GM12878 (cell line): ENCODE measurements around the gene DNAJC17. TPM values are rescaled to one million over a fixed set of nuclear protein-coding genes. Genes with fewer than 3 reads are reported as not detected.

Experiments
- ATAC-seq: fragments of 200-7000 bp; cut with Tn5 transposase; 3 replicates; pipeline ENCODE4 v1.9.1; 2020; ENCODE audit warnings: mild to moderate bottlenecking, moderate library complexity
- BruUV-seq: library from RNA; stranded (reverse); fragments of 400-500 nt; replicated peaks from 2 replicates; lab custom pipeline; 2021; lab: Mats Ljungman, UMichigan
- CTCF ChIA-PET: fragments of 300-600 bp; sonication (Branson Sonifier 250); formaldehyde crosslinking; extraction: SDS; loops from one replicate; lab custom pipeline; 2021; ENCODE audit warnings: inconsistent platforms; lab: Yijun Ruan, JAX
- POLR2A ChIA-PET: fragments of 350-600 bp; formaldehyde crosslinking; extraction: SDS; loops from one replicate; lab custom pipeline; 2021; ENCODE audit warnings: inconsistent platforms; lab: Charles Lee
- RAD21 ChIA-PET: fragments of 300-600 bp; sonication (Branson Sonifier 250); formaldehyde crosslinking; loops from one replicate; lab custom pipeline; 2023; ENCODE audit warnings: antibody characterized with exemption; ENCODE audit not compliant: unreplicated experiment; lab: Charles Lee
- SMC1A ChIA-PET: fragments of 300-600 bp; sonication (Branson Sonifier 250); formaldehyde crosslinking; loops from one replicate; lab custom pipeline; 2023; ENCODE audit not compliant: unreplicated experiment, uncharacterized antibody; lab: Charles Lee
- DNase-seq: peaks from one replicate; pipeline ENCODE4 v3.0.0-alpha.2; 2011; ENCODE audit warnings: low read depth, low spot score
- FAIRE-seq: peaks from 3 replicates; lab custom pipeline; 2011; peaks lifted over from hg19 to GRCh38; lab: Jason Lieb, UNC
- H2AFZ ChIP-seq: 2 replicates; pipeline ENCODE4 v1.6.0; 2011; ENCODE audit warnings: low read depth, low read length, control low read depth; ENCODE audit not compliant: control insufficient read depth
- H3K27ac ChIP-seq: 2 replicates; pipeline ENCODE4 v1.5.1; 2011; ENCODE audit warnings: control low read depth; ENCODE audit not compliant: control insufficient read depth, insufficient read depth
- H3K27me3 ChIP-seq, 2 experiments: replicated peaks in 1 of 2; 2 replicates each; pipeline versions ENCODE4 v1.6.0 to v1.6.1; 2011; ENCODE audit warnings: low read length in 1 of 2; ENCODE audit not compliant: control insufficient read depth in 2 of 2, insufficient read depth in 2 of 2
- H3K36me3 ChIP-seq, 2 experiments: 2 replicates each; pipeline ENCODE4 v1.5.1; 2011; ENCODE audit warnings: low read length in 1 of 2; ENCODE audit not compliant: control insufficient read depth in 2 of 2, insufficient read depth in 2 of 2
- H3K4me1 ChIP-seq: 2 replicates; pipeline ENCODE4 v1.6.1; 2011; ENCODE audit warnings: mild to moderate bottlenecking, low read length, moderate library complexity, mixed read lengths; ENCODE audit not compliant: control insufficient read depth, insufficient read depth
- H3K4me2 ChIP-seq: 2 replicates; pipeline ENCODE4 v1.6.0; 2011; ENCODE audit warnings: control low read depth; ENCODE audit not compliant: control insufficient read depth, insufficient read depth
- H3K4me3 ChIP-seq: fragments of 200-600 bp; sonication (generic); 2 replicates; pipeline ENCODE4 v1.5.1; 2016
- H3K79me2 ChIP-seq: 2 replicates; pipeline ENCODE4 v1.6.0; 2011; ENCODE audit warnings: low read length; ENCODE audit not compliant: control insufficient read depth, insufficient read depth
- H3K9ac ChIP-seq: 2 replicates; pipeline ENCODE4 v1.8.0; 2011; ENCODE audit warnings: low read length, control low read depth, mixed read lengths; ENCODE audit not compliant: control insufficient read depth, insufficient read depth
- H3K9me3 ChIP-seq: replicated peaks from 3 replicates; pipeline ENCODE4 v1.5.1; 2011; ENCODE audit warnings: mild to moderate bottlenecking, low read length; ENCODE audit not compliant: control insufficient read depth, insufficient read depth
- H4K20me1 ChIP-seq: 2 replicates; pipeline ENCODE4 v1.6.0; 2011; ENCODE audit not compliant: control insufficient read depth, insufficient read depth
- CBX5 ChIP-seq: sonication (generic); IDR thresholded peaks from 2 replicates; pipeline ENCODE4 v1.6.1; 2016; ENCODE audit warnings: low read depth, moderate library complexity, mild to moderate bottlenecking, inconsistent platforms
- GATAD2B ChIP-seq: fragments of 450-650 bp; conservative IDR thresholded peaks from 2 replicates; pipeline ENCODE4 v1.6.1; 2017; ENCODE audit warnings: low read depth, mild to moderate bottlenecking, moderate library complexity
- HDAC2 ChIP-seq: fragments of 200-600 bp; sonication (generic); IDR thresholded peaks from 2 replicates; pipeline ENCODE4 v1.6.1; 2017
- MXI1 ChIP-seq: fragments of 150-350 bp; IDR thresholded peaks from 2 replicates; pipeline ENCODE4 v1.6.1; 2011; ENCODE audit warnings: low read depth, mild to moderate bottlenecking, inconsistent platforms, low read length, improper control_type of control experiment
- PML ChIP-seq: IDR thresholded peaks from 2 replicates; pipeline ENCODE4 v1.6.1; 2012; ENCODE audit warnings: low read length, inconsistent platforms
- RAD21 ChIP-seq: IDR thresholded peaks from 2 replicates; pipeline ENCODE4 v1.6.1; 2011; ENCODE audit warnings: mild to moderate bottlenecking, low read depth, low read length, moderate library complexity; ENCODE audit not compliant: insufficient read depth
- STAT1 ChIP-seq: fragments of 450-650 bp; conservative IDR thresholded peaks from 2 replicates; pipeline ENCODE4 v1.6.1; 2014; ENCODE audit warnings: antibody characterized with exemption, mild to moderate bottlenecking
- TAF1 ChIP-seq: IDR thresholded peaks from 2 replicates; pipeline ENCODE4 v1.6.1; 2011; ENCODE audit warnings: mild to moderate bottlenecking, low read depth, low read length, borderline replicate concordance
- WGBS: methylation state at CpG from one replicate; pipeline ENCODE4 v1.1.6; 2016; ENCODE audit warnings: low lambda C conversion rate; ENCODE audit not compliant: insufficient replicate concordance, insufficient coverage; ENCODE audit errors: missing lambda C conversion rate; 5-methylcytosine and 5-hydroxymethylcytosine counted together
- in situ Hi-C: fragments of 300-500 bp; cut with MboI; formaldehyde crosslinking; loops from 9 replicates; pipeline ENCODE4 v1.14.3; 2018; ENCODE audit warnings: mixed read lengths
- intact Hi-C: fragments of 100-400 bp; cut with micrococcal nuclease; formaldehyde crosslinking; loops from one replicate; pipeline ENCODE4 v1.14.2; 2022; ENCODE audit not compliant: unreplicated experiment
- polyA plus RNA-seq, 11 experiments: library from polyadenylated mRNA; depleted of rRNA in 4 of 11; unstranded in 6 of 11; stranded (reverse) in 5 of 11; fragments of >200 nt; fragmentation: Nextera tagmentation in 4 of 11; fragmentation: Illumina TruSeq in 1 of 11; extraction: Ambion mirVana in 4 of 11; extraction: Trizol in 1 of 11; gene quantifications; 1 replicate in 1 of 11; 2 replicates in 10 of 11; pipeline versions ENCODE4 v1.2.1 to v1.2.3, GENCODE V29; 2011 to 2016; ENCODE audit warnings: inconsistent platforms in 2 of 11, missing spikeins in 2 of 11, low read depth in 1 of 11
- total RNA-seq, 4 experiments: library from RNA; depleted of rRNA in 3 of 4; stranded (reverse); fragments of >200 nt in 3 of 4; fragmentation: Illumina TruSeq in 1 of 4; extraction: Trizol in 1 of 4; gene quantifications; 2 replicates each; pipeline versions ENCODE4 v1.2.1 to v1.2.3, GENCODE V29; 2013 to 2021
- TF ChIP-seq, protein P1 (sequence below): fragments of 450-650 bp; IDR thresholded peaks from 2 replicates; pipeline ENCODE4 v1.6.1; 2017; ENCODE audit warnings: antibody characterized with exemption, mild to moderate bottlenecking, moderate library complexity
- TF ChIP-seq, protein P2 (sequence below): IDR thresholded peaks from 2 replicates; pipeline ENCODE4 v1.6.1; 2011; ENCODE audit warnings: low read depth, mild to moderate bottlenecking, low read length, moderate library complexity, borderline replicate concordance; ENCODE audit errors: extremely low read depth
- TF ChIP-seq, protein P3 (sequence below): fragments of 450-650 bp; formaldehyde crosslinking; IDR thresholded peaks from 2 replicates; pipeline ENCODE4 v1.5.0; 2022; ENCODE audit warnings: mild to moderate bottlenecking, missing genetic modification characterization
- TF ChIP-seq, protein P4 (sequence below): IDR thresholded peaks from 2 replicates; pipeline ENCODE4 v1.6.1; 2011; ENCODE audit warnings: borderline replicate concordance, low read depth, mild to moderate bottlenecking, moderate library complexity, mixed read lengths, low read length; ENCODE audit not compliant: insufficient read depth; ENCODE audit errors: extremely low read length
- TF ChIP-seq, protein P5 (sequence below): fragments of 450-650 bp; IDR thresholded peaks from 2 replicates; pipeline ENCODE4 v1.6.1; 2016; ENCODE audit warnings: mild to moderate bottlenecking

DNAJC17 gene
- total and polyA plus RNA-seq, 10 of the 15 experiments (the other 5 are each of a cell fraction or from before 2014, with no cell fraction given), result 6.1 to 62.8 (median 45.4) TPM

DNA sequence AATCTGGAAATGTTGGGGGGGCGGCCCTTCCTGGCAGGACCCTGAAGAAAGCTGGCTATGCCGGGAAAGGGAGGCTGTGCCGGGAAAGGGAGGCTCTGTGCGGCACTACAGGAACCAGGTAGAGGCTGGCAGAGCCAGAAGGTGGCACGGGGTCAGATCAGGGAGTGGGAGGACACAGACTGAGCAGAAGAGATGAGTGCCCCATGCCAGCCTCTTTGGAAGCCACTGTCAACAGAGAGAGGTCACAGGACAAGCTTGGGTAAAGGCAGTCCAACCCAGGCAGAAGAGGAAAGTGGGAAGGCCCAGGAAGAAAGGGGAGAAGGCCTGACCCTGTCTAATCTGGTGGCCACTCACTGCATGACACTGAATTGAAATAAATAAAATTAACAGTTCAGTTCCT lies 36.0 kb downstream of the DNAJC17 start:
- Histone ChIP-seq H3K4me2 (no peak overlapping the region), H3K4me3 (no peak overlapping the region), H4K20me1 (no peaks in the 10 kb centered on the region), H3K4me1 (peaks cover 26% of the 10 kb centered on the region), H2AFZ (no peak overlapping the region), H3K9me3 (no peaks in the 10 kb centered on the region), H3K9ac (no peak overlapping the region), H3K27ac (no peak overlapping the region), H3K36me3 (peaks cover 0 to 16% of the 10 kb centered on the region in 2 experiments; a peak in 2 of 4 replicates), H3K79me2 (no peaks in the 10 kb centered on the region), H3K27me3 (no peaks in the 10 kb centered on the region)
- no TSS peak for BruUV-seq
- DNase-seq, result no peak
- CTCF ChIA-PET, result interaction anchor here (1.5 to 1.9 kb wide), 2 partner anchors 8 to 77 kb away, joined by 5 to 6 read pairs; partner anchors contain the start of gene RAD51
- no peak for FAIRE-seq
- POLR2A ChIA-PET, result interaction anchor here (2.3 to 2.7 kb wide), 2 partner anchors 77 to 100 kb away, joined by 9 to 12 read pairs; partner anchors contain the start of gene RAD51
- SMC1A ChIA-PET, result interaction anchor here (1.1 kb wide), 1 partner anchor 14 kb away, joined by 3 read pairs; no protein-coding TSS in a partner anchor
- no peak for ATAC-seq
- 94% methylated on average over 5 of the region's 5 CpGs for WGBS
- intact Hi-C loops, result no loop called here
- RAD21 ChIA-PET, result interaction anchor here (3.3 kb wide), 1 partner anchor 11 kb away, joined by 11 read pairs; no protein-coding TSS in a partner anchor
- in situ Hi-C loops, result no loop called here
- TF ChIP-seq RAD21 (no peak), HDAC2 (no peak), GATAD2B (no peak), CBX5 (no peak), MXI1 (no peak), STAT1 (no peak), TAF1 (no peak), PML (no peak)
- TF ChIP-seq, protein P1, sequence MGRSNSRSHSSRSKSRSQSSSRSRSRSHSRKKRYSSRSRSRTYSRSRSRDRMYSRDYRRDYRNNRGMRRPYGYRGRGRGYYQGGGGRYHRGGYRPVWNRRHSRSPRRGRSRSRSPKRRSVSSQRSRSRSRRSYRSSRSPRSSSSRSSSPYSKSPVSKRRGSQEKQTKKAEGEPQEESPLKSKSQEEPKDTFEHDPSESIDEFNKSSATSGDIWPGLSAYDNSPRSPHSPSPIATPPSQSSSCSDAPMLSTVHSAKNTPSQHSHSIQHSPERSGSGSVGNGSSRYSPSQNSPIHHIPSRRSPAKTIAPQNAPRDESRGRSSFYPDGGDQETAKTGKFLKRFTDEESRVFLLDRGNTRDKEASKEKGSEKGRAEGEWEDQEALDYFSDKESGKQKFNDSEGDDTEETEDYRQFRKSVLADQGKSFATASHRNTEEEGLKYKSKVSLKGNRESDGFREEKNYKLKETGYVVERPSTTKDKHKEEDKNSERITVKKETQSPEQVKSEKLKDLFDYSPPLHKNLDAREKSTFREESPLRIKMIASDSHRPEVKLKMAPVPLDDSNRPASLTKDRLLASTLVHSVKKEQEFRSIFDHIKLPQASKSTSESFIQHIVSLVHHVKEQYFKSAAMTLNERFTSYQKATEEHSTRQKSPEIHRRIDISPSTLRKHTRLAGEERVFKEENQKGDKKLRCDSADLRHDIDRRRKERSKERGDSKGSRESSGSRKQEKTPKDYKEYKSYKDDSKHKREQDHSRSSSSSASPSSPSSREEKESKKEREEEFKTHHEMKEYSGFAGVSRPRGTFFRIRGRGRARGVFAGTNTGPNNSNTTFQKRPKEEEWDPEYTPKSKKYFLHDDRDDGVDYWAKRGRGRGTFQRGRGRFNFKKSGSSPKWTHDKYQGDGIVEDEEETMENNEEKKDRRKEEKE, result no peak
- TF ChIP-seq, protein P2, sequence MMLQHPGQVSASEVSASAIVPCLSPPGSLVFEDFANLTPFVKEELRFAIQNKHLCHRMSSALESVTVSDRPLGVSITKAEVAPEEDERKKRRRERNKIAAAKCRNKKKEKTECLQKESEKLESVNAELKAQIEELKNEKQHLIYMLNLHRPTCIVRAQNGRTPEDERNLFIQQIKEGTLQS, result no peak
- TF ChIP-seq, protein P3, sequence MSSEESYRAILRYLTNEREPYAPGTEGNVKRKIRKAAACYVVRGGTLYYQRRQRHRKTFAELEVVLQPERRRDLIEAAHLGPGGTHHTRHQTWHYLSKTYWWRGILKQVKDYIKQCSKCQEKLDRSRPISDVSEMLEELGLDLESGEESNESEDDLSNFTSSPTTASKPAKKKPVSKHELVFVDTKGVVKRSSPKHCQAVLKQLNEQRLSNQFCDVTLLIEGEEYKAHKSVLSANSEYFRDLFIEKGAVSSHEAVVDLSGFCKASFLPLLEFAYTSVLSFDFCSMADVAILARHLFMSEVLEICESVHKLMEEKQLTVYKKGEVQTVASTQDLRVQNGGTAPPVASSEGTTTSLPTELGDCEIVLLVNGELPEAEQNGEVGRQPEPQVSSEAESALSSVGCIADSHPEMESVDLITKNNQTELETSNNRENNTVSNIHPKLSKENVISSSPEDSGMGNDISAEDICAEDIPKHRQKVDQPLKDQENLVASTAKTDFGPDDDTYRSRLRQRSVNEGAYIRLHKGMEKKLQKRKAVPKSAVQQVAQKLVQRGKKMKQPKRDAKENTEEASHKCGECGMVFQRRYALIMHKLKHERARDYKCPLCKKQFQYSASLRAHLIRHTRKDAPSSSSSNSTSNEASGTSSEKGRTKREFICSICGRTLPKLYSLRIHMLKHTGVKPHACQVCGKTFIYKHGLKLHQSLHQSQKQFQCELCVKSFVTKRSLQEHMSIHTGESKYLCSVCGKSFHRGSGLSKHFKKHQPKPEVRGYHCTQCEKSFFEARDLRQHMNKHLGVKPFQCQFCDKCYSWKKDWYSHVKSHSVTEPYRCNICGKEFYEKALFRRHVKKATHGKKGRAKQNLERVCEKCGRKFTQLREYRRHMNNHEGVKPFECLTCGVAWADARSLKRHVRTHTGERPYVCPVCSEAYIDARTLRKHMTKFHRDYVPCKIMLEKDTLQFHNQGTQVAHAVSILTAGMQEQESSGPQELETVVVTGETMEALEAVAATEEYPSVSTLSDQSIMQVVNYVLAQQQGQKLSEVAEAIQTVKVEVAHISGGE (CRISPR knock-in tag), result no peak
- TF ChIP-seq, protein P4, sequence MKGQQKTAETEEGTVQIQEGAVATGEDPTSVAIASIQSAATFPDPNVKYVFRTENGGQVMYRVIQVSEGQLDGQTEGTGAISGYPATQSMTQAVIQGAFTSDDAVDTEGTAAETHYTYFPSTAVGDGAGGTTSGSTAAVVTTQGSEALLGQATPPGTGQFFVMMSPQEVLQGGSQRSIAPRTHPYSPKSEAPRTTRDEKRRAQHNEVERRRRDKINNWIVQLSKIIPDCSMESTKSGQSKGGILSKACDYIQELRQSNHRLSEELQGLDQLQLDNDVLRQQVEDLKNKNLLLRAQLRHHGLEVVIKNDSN, result no peak
- TF ChIP-seq, protein P5, sequence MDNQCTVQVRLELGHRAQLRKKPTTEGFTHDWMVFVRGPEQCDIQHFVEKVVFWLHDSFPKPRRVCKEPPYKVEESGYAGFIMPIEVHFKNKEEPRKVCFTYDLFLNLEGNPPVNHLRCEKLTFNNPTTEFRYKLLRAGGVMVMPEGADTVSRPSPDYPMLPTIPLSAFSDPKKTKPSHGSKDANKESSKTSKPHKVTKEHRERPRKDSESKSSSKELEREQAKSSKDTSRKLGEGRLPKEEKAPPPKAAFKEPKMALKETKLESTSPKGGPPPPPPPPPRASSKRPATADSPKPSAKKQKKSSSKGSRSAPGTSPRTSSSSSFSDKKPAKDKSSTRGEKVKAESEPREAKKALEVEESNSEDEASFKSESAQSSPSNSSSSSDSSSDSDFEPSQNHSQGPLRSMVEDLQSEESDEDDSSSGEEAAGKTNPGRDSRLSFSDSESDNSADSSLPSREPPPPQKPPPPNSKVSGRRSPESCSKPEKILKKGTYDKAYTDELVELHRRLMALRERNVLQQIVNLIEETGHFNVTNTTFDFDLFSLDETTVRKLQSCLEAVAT, result no peak
